GM21737 (cell line): ENCODE measurements around the gene TNFAIP1.
"Not testable (repeated sequence)": the region's sequence is repeated elsewhere in the genome, so short reads cannot be mapped to it uniquely, and the experiment has no call there.

Source experiments
- ATAC-seq: cut with Tn5 transposase; IDR thresholded peaks from one replicate; pipeline ENCODE4 v1.9.1; 2021; ENCODE audit warnings: mild to moderate bottlenecking, moderate library complexity; ENCODE audit not compliant: unreplicated experiment

The TNFAIP1 gene

GRCh38 chr17:28324781-28325180 lies 10.8 kb upstream of the TNFAIP1 start:
- ATAC-seq = no peak

GRCh38 chr17:28325211-28325610 lies 10.3 kb upstream of the TNFAIP1 start:
- ATAC-seq = no peak

GRCh38 chr17:28326114-28326513 lies 9.4 kb upstream of the TNFAIP1 start:
- no peak for ATAC-seq

- ATAC-seq = no peak
Measured at GRCh38 chr17:28327031-28327607, 8.4 kb upstream of the TNFAIP1 start.

GRCh38 chr17:28327709-28328108 lies 7.9 kb upstream of the TNFAIP1 start:
- no peak for ATAC-seq

- no peak for ATAC-seq
Measured at GRCh38 chr17:28328325-28328724, 7.2 kb upstream of the TNFAIP1 start.

GRCh38 chr17:28330671-28331070 lies 4.9 kb upstream of the TNFAIP1 start:
- no peak for ATAC-seq

- no peak for ATAC-seq
Measured at GRCh38 chr17:28331891-28332420, 3.6 kb upstream of the TNFAIP1 start.

- no peak for ATAC-seq
Measured at GRCh38 chr17:28333083-28333746, 2.3 kb upstream of the TNFAIP1 start.

GRCh38 chr17:28334171-28334570 lies 1.4 kb upstream of the TNFAIP1 start:
- no peak for ATAC-seq

GRCh38 chr17:28334666-28335200 lies 828 bp upstream of the TNFAIP1 start:
- no peak for ATAC-seq

- no peak for ATAC-seq
Measured at GRCh38 chr17:28335959-28336871, 654 bp downstream of the TNFAIP1 start.

GRCh38 chr17:28338056-28338768 lies 2.7 kb downstream of the TNFAIP1 start:
- no peak for ATAC-seq

- ATAC-seq = not testable (repeated sequence)
Measured at GRCh38 chr17:28338769-28339212, 3.2 kb downstream of the TNFAIP1 start.

- no peak for ATAC-seq
Measured at GRCh38 chr17:28339431-28339830, 3.9 kb downstream of the TNFAIP1 start.

- no peak for ATAC-seq
Measured at GRCh38 chr17:28340374-28340773, 4.8 kb downstream of the TNFAIP1 start.

GRCh38 chr17:28341516-28341915 lies 6.0 kb downstream of the TNFAIP1 start:
- ATAC-seq = no peak

GRCh38 chr17:28342313-28342712 lies 6.8 kb downstream of the TNFAIP1 start:
- no peak for ATAC-seq

- no peak for ATAC-seq
Measured at GRCh38 chr17:28343491-28343932, 8.0 kb downstream of the TNFAIP1 start.

GRCh38 chr17:28344011-28344410 lies 8.4 kb downstream of the TNFAIP1 start:
- no peak for ATAC-seq
